NCI-H2227 (cell line): ENCODE results near the gene ASB1.
A peak's percentile ranks its signal among the peaks of the same experiment; 100 is the strongest.
"Not testable (repeated sequence)": the region's sequence is repeated elsewhere in the genome, so short reads cannot be mapped to it uniquely, and the experiment has no call there.

Experiments
- DNase-seq: peaks from one replicate; lab custom pipeline; 2025; ENCODE audit not compliant: unreplicated experiment; lab: John Stamatoyannopoulos, UW

Gene ASB1

GRCh38 chr2:238442257-238442656 is 15.5 kb downstream of the ASB1 start:
- DNase-seq = not testable (repeated sequence)

- DNase-seq = no peak
These were observed 17.5 kb downstream of the ASB1 start for GRCh38 chr2:238444242-238444641.

GRCh38 chr2:238445409-238446190 is 18.9 kb downstream of the ASB1 start:
- DNase-seq = no peak

GRCh38 chr2:238446371-238446770 is 19.6 kb downstream of the ASB1 start:
- DNase-seq = no peak

DNA sequence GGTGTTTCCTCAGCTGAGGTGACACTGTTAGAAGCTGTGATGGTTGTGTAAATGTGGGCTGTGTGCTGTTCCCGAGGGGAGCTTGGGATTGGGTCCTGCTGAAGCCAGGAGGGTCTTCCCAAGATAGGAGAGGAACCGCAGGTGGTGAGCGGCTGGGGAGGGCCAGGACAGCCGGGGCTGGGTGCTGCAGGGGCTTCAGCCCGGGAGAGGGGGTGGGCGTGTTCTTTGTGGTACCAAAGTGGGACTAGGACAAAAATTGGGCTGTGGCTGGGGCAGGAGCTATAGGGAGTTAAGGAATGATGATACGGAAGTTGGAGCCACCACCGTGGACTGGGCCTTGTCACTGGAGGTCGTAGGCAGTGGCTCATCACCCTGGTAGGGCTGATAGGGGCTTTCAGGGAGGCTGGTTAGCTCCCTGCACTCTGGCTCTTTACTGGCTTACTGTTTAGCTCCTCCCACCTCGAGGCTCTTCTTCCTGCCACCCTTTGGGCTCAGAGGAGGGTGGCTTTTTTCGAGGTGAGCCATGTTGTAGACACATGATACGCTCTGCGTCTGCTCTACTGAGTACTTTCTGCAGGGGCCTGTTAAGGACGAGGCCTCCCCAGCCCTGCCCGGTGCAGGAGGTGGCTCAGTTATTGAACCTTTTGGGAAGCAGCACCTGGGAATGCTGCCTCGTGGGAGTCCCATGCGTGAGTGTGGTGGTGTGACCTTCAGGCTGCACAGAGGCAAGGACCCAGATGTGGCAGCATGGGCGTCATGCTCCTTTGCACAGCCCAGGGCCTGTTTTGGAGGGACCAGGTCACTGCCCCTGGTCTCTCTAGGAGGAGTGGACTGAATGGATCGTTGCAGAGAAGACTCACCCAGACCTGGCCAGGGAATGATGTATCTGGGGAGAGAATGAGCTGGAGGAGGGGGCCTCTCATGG is 21.6 kb downstream of the ASB1 start:
- DNase-seq = no peak

DNA sequence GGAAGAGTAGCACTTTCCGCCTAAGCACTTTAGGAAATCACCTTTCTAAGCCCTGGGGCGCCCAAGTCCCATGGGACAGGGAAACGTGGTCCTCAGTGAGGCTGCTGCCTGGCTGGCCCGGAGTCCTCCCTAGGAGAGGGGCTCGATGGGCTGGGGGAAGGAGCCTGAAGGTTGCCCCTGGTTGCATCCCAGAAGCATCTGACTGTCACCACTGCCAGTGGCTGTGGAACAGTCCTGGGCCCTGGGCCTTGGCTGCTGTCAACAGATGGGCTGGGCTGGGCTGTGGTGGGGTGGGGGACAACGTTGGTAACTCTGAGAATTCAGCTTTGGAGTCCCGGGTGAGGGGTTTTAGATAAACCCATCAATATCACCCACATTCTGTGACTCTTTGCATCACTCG is 22.5 kb downstream of the ASB1 start:
- no peak for DNase-seq

DNA sequence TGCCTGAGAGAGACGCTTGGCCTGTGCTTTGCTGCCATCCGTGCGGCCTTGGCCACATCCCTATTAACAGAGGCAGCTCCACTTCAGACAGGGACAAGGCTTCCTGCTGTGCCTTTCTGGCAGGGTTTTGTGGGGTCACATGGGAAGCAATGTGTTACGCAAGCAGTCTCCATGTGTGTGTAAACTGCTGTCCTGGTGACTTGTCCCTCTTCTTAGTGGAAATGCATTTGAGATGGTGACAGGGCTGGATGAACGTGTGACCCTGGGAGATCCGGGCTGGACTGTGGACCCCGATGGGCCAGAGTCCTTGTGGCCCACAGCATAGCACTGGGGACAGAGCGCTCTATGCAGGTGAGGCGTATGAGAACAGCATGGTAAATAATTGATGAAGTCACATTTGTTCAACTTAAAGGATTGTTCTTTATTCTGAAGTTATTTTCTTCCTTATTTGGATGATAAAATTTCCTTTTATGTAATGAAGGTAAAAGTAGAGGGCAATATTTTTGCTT is 23.2 kb downstream of the ASB1 start:
- no peak for DNase-seq

- DNase-seq = no peak
These were observed 23.7 kb downstream of the ASB1 start for GRCh38 chr2:238450440-238450861.

DNA sequence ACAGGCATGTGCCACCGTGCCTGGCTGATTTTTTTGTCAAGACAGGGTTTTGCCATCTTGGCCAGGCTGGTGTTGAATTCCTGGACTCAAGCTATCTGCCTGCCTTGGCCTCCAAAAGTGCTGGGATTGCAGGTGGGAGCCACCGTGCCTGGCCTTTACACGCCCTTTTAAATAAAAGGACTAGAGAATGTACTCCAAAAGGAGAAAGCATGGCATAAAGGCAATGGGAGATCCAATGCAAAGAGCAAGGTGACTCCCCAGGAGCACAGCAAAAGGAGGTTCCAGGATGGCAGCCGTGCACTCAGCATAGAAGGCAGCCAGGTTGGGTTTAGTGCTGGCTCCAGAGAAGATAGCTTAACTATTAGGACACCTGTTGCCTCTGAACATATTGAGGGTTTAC is 27.1 kb downstream of the ASB1 start:
- DNase-seq = no peak

DNA sequence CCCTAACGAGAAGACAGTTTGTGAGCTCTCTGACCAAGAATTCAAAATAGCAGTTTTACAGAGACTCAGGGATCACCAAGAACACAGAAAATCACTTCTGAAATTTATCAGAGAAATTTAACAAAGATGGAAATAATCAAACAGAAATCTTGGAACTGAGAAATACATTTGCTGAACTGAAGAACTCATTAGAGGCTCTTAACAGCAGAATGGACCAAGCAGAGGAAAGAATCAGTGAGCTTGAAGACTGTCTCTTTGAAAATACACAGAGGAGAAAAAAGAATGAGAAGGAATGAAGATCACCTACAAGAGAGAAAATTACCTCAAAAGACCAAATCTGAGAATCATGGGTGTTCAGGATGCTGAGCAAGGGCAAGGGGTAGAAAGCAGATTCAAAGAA is 29.7 kb downstream of the ASB1 start:
- DNase-seq = no peak

GRCh38 chr2:238456970-238457926 is 30.5 kb downstream of the ASB1 start:
- no peak for DNase-seq

GRCh38 chr2:238457927-238458324 is 31.2 kb downstream of the ASB1 start:
- no peak for DNase-seq

DNA sequence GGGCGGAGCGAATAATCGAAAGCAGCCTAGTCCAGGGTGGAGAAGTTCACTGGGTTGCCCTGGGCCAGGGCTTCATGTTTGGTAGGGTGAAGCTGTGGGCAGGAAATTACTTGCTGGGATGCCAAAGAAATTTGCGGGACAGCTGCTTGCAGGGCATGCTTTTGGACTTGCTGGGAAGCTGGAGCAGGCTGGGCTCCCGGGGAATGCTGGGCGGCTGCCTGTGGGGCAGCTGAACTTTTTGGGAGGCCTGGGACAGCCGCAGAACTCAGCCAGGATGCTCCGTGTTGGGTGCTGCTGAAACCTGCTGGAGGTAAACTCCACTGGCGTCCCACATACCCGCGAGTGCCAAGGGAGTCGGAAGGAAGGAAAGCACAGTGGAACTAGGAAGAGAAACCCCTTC is 31.9 kb downstream of the ASB1 start:
- no peak for DNase-seq

DNA sequence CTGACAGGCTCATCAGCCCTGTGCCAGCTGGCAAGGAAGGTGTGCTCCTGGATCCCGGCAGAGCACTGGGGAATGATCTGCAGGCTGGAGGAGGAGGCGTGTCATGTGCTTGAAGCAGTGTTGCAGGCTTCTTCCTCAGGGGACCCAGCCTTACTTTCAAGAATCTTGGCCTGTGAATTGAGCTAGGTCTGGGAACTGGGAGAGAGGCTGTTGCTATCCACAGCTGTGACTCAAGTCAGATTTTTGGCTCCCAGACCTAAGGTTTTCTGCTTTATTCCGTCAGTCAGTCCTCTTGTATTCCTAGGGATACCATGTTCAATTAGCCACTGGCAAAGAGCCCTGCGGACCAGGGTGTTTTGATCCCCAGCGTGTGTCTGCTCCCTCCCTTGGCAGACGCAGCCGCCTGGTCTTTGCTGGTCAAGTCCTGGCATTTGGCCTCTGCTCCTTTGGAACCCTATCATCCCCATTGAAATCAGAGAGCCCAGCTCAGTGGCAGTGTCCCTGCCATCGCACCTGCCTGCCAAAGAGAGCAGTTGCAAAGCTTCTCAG is 32.4 kb downstream of the ASB1 start:
- no peak for DNase-seq

- no peak for DNase-seq
These were observed 34.3 kb downstream of the ASB1 start for GRCh38 chr2:238461051-238461450.

GRCh38 chr2:238461491-238461890 is 34.8 kb downstream of the ASB1 start:
- no peak for DNase-seq

DNA sequence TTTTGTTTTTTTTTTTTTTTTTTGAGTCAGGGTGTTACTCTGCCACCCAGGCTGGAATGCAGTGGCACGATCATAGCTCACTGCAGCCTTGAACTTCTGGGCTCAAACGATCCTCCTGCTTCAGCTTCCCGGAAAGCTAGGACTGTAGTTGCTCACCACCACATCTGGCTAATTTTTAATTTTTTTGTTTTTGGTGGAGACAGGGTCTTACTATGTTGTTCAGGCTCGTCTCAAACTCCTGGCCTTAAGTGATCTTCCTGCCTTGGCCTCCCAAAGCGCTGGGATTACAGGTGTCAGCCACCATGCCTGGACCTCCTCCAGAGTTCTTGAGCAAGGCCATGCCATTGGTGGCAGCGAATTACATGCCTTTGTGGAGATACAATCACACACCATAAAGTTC is 35.2 kb downstream of the ASB1 start:
- DNase-seq = no peak

DNA sequence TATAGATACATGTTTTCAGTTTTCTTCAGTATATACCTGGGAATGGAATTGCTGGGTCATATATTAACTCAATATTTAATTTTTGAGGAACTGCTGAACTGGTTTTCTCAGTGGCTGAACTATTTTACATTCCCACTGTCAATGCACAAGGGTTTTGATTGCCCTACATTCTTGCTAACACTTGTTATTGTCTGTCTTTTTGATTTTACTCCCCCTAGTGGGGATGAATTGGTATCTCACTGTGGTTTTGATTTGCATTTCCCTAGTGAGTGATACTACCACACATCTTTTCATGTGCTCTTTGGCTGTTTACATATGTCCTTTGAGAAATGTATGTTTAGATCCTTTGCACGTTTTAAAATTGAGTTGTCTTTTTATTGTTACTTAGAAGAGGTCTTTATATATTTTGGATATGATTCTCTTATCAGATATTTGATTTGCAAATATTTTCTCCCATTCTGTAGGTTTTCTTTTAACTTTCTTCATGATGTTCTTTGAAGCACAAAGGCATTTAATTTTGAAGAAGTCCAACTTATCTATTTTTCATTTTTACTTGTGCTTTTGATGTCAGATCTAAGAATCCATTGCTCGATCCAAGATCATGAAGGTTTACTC is 36.2 kb downstream of the ASB1 start:
- DNase-seq = peak; percentile 48

- no peak for DNase-seq
These were observed 37.7 kb downstream of the ASB1 start for GRCh38 chr2:238464389-238464788.
